GM10847 (cell line): ENCODE measurements around the gene MRTO4.

Experiments
- POLR2A ChIP-seq: IDR thresholded peaks from 2 replicates; pipeline ENCODE4 v1.6.1; 2011; ENCODE audit not compliant: insufficient read length; ENCODE audit errors: extremely low read depth

MRTO4 gene

GRCh38 chr1:19219451-19219850, 32.2 kb upstream of the MRTO4 start:
- no peak for TF ChIP-seq POLR2A

GRCh38 chr1:19220080-19220846, 31.3 kb upstream of the MRTO4 start:
- TF ChIP-seq POLR2A: no peak

- TF ChIP-seq POLR2A: no peak
Observed at GRCh38 chr1:19220991-19221390, 30.6 kb upstream of the MRTO4 start.

- TF ChIP-seq POLR2A: no peak
Observed at GRCh38 chr1:19222573-19222972, 29.0 kb upstream of the MRTO4 start.

- no peak for TF ChIP-seq POLR2A
Observed at GRCh38 chr1:19222979-19223824, 28.4 kb upstream of the MRTO4 start.

- TF ChIP-seq POLR2A: no peak
Observed at GRCh38 chr1:19229229-19229628, 22.4 kb upstream of the MRTO4 start.

GRCh38 chr1:19229828-19230325, 21.7 kb upstream of the MRTO4 start:
- TF ChIP-seq POLR2A: no peak

GRCh38 chr1:19232524-19232846, 19.1 kb upstream of the MRTO4 start:
- TF ChIP-seq POLR2A: no peak

GRCh38 chr1:19234224-19234623, 17.4 kb upstream of the MRTO4 start:
- TF ChIP-seq POLR2A: no peak

GRCh38 chr1:19239876-19240275, 11.7 kb upstream of the MRTO4 start:
- no peak for TF ChIP-seq POLR2A

- no peak for TF ChIP-seq POLR2A
Observed at GRCh38 chr1:19240673-19241538, 10.7 kb upstream of the MRTO4 start.

GRCh38 chr1:19250629-19251304, 838 bp upstream of the MRTO4 start:
- TF ChIP-seq POLR2A: no peak

- TF ChIP-seq POLR2A: no peak
Observed at GRCh38 chr1:19254416-19254815, 2.8 kb downstream of the MRTO4 start.

GRCh38 chr1:19255288-19255687, 3.7 kb downstream of the MRTO4 start:
- TF ChIP-seq POLR2A: no peak
